ENCODE measurements around the gene NKX3-2. TPM values are rescaled to one million over a fixed set of nuclear protein-coding genes. Genes with fewer than 3 reads are reported as not detected.
A peak's percentile ranks its signal among the peaks of the same experiment; 100 is the strongest.

NKX3-2 gene
- total RNA-seq, 2 experiments from 2014 or later = not detected

DNA sequence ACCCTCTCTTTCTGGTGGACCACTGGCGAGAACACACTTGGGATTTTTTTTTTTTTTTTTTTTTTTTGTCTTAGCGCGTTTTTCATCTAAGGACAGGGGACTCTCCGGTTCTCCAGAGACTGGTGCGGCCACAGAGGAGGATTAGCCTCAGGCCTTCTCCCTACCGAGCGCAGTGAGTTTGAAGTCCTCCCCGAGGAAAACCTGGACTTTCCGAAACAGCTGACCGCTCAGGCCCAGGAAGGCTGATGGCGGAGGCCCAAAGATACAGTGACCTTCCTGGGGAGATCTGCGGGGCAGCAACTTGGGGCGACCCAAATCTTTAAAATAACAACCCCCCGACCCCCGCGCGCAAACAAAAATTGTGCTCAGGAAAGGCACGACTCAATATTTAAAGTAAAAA is 9.2 kb downstream of the NKX3-2 start:
- POLR2A ChIA-PET = interaction anchor here (1.3 kb wide), 1 partner anchor 8 kb away, joined by 3 read pairs; no protein-coding TSS in a partner anchor
- CTCF ChIA-PET = interaction anchor here (1.2 kb wide), 1 partner anchor 10 kb away, joined by 3 read pairs; no protein-coding TSS in a partner anchor

DNA sequence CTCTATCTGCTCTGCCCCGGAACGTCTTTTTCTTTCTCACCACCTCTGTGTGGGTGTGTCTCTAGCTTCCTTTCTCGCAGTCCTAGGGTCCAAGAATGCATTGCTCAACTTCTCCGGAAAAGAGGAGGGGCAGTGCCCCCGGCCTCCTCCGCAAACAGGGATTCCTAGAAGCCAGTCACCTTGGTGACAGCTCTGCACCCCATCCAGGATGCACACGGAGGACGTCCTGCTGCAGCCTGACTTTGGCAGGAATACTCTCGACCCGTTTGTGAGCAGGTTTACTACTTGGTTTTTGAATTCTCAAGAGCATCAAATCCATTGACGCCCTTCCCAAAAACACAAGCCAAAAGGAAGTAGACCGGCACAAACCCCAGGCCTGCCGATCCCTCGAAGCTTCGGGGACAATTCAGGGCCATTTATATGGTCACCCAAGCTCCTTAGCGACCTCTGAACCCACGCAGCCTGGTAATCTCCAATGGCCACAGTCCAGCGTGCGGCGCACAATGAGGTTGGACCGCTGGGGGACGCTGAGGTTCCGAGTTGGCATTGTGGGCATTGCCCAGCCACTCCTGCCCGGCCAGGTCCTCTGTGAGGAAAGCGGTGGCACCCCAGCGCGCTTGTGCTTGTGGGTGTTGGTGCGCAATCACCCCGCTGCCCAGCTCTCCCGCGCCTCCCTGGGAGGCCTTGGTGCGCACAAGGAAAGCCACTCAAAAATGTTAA is 9.8 kb downstream of the NKX3-2 start:
- peaks cover 88% of the 10 kb centered on the region for H3K27me3 Mint-ChIP-seq
- no peak overlapping the region for H3K4me3 Mint-ChIP-seq
- no peak overlapping the region for H3K27ac Mint-ChIP-seq
- intact Hi-C loops (cut with micrococcal nuclease) = no loop called here
- H3K9me3 Mint-ChIP-seq = peaks cover 4% of the 10 kb centered on the region
- TF ChIP-seq, protein P1, sequence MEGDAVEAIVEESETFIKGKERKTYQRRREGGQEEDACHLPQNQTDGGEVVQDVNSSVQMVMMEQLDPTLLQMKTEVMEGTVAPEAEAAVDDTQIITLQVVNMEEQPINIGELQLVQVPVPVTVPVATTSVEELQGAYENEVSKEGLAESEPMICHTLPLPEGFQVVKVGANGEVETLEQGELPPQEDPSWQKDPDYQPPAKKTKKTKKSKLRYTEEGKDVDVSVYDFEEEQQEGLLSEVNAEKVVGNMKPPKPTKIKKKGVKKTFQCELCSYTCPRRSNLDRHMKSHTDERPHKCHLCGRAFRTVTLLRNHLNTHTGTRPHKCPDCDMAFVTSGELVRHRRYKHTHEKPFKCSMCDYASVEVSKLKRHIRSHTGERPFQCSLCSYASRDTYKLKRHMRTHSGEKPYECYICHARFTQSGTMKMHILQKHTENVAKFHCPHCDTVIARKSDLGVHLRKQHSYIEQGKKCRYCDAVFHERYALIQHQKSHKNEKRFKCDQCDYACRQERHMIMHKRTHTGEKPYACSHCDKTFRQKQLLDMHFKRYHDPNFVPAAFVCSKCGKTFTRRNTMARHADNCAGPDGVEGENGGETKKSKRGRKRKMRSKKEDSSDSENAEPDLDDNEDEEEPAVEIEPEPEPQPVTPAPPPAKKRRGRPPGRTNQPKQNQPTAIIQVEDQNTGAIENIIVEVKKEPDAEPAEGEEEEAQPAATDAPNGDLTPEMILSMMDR (IDR thresholded peaks at IDR 0.05) = no peak
- POLR2A ChIA-PET = interaction anchor here (1.3 kb wide), 1 partner anchor 9 kb away, joined by 3 read pairs; no protein-coding TSS in a partner anchor
- ATAC-seq (peak; percentile 37), DNase-seq (no peak)
- H3K4me1 Mint-ChIP-seq (ENCODE audit: low read depth) = peaks cover 41% of the 10 kb centered on the region
- CTCF ChIA-PET = interaction anchor here (1.2 kb wide), 1 partner anchor 9 kb away, joined by 3 read pairs; no protein-coding TSS in a partner anchor
- H3K36me3 Mint-ChIP-seq (ENCODE audit: low read depth) = peaks cover 7% of the 10 kb centered on the region

More for the DNA sequence above, 9.2 kb downstream of the NKX3-2 start:
- Mint-ChIP-seq H3K4me1 (ENCODE audit: low read depth) (peaks cover 42% of the 10 kb centered on the region), H3K4me3 (no peak overlapping the region), H3K27ac (no peak overlapping the region), H3K9me3 (peaks cover 4% of the 10 kb centered on the region), H3K36me3 (ENCODE audit: low read depth) (peaks cover 7% of the 10 kb centered on the region), H3K27me3 (peaks cover 87% of the 10 kb centered on the region)
- intact Hi-C loops (cut with micrococcal nuclease) = no loop called here
- DNase-seq = no peak
- ATAC-seq = no peak
- TF ChIP-seq, protein P1 (IDR thresholded peaks at IDR 0.05) = no peak

DNA sequence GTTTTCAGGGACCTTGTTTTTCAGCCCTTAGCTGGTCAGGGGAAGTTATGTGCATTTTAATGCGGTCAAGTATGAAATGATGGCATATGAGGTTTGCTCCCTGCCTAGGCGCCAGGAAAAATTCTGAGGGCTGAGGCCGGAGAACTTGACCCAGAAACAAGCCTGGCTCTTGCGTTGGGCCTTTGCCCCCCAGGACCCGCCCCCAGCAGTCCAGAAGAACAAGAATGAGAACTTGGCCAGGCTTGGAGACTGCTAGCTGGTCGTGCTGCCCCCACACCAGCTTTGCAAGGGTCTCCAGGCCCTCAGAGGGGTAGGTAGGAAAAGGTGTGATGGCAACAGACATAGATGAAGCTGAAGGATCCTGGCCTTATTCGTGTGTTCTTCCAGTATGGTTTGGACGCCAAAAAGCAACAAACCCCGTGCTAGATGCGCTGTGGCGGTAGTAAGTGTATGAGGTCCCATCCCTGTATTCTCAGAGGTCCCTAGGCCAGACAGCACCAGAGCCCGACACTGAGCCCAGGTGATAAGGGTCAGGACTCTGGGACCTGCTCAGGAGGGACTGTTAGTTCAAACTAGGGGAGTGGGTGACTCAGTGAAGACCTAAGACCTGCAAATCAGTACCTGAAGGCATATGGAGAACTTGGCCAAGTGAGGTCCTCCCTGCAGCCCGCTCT is 10.5 kb downstream of the NKX3-2 start:
- H3K27ac Mint-ChIP-seq = no peak overlapping the region
- H3K27me3 Mint-ChIP-seq = peaks cover 87% of the 10 kb centered on the region
- H3K36me3 Mint-ChIP-seq (ENCODE audit: low read depth) = peaks cover 8% of the 10 kb centered on the region
- ChIA-PET CTCF (interaction anchor here (0.9 to 1.8 kb wide), 3 partner anchors 8 to 10 kb away, joined by 3 to 8 read pairs (median 3); partner anchors contain the start of gene NKX3-2), POLR2A (interaction anchor here (0.6 to 1.3 kb wide), 2 partner anchors 10 to 1574 kb away, joined by 3 read pairs; no protein-coding TSS in a partner anchor)
- H3K9me3 Mint-ChIP-seq = peaks cover 6% of the 10 kb centered on the region
- intact Hi-C loops (cut with micrococcal nuclease) = no loop called here
- H3K4me3 Mint-ChIP-seq = no peak overlapping the region
- TF ChIP-seq, protein P1 (IDR thresholded peaks at IDR 0.05) = no peak
- H3K4me1 Mint-ChIP-seq (ENCODE audit: low read depth) = peaks cover 41% of the 10 kb centered on the region
- DNase-seq (no peak), ATAC-seq (no peak)

DNA sequence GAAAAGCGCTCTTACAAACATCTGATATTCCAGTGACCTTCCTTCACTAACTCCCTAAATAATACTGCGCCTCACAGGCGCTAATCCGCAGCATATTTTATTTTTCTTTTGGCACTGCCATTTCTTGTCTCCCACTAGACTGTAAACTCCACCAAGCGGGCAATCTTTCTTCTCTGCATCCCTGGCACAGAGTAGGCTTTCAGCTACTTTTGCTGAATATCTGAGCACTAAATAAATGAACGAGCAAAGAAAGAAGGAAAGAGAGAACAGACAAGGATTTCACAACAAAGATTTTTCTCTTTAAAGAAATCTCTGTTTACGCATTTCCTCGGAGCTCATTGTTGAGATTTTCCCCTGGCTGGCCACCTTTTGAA is 12.7 kb downstream of the NKX3-2 start:
- ChIA-PET CTCF (interaction anchor here (1.5 kb wide), 1 partner anchor 10 kb away, joined by 4 read pairs; no protein-coding TSS in a partner anchor), POLR2A (no interaction called here)
- intact Hi-C loops (cut with micrococcal nuclease) = no loop called here
- Mint-ChIP-seq H3K9me3 (peaks cover 9% of the 10 kb centered on the region), H3K4me3 (no peak overlapping the region), H3K27me3 (peaks cover 89% of the 10 kb centered on the region), H3K36me3 (ENCODE audit: low read depth) (peaks cover 9% of the 10 kb centered on the region), H3K27ac (no peak overlapping the region), H3K4me1 (ENCODE audit: low read depth) (peaks cover 43% of the 10 kb centered on the region)
- TF ChIP-seq, protein P1 (IDR thresholded peaks at IDR 0.05) = no peak
- DNase-seq (no peak), ATAC-seq (no peak)
